ENCODE data around the gene SAMD4A.

DNA sequence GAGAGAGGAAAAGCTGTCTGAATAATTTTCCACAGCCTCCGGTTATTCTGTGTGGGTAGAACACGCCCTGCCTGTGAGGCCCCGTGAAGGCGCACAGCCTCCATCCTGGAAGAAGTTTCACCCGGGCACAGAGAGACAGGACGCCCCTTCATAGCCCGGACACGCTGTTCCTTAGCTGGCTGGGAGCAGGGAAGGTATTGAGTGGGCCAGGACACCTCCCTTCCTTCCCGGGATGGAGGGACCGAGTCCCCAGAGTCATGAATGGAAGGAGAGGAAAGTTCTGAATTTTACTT, 200.2 kb downstream of the SAMD4A start:
- TF ChIP-seq, protein P1, sequence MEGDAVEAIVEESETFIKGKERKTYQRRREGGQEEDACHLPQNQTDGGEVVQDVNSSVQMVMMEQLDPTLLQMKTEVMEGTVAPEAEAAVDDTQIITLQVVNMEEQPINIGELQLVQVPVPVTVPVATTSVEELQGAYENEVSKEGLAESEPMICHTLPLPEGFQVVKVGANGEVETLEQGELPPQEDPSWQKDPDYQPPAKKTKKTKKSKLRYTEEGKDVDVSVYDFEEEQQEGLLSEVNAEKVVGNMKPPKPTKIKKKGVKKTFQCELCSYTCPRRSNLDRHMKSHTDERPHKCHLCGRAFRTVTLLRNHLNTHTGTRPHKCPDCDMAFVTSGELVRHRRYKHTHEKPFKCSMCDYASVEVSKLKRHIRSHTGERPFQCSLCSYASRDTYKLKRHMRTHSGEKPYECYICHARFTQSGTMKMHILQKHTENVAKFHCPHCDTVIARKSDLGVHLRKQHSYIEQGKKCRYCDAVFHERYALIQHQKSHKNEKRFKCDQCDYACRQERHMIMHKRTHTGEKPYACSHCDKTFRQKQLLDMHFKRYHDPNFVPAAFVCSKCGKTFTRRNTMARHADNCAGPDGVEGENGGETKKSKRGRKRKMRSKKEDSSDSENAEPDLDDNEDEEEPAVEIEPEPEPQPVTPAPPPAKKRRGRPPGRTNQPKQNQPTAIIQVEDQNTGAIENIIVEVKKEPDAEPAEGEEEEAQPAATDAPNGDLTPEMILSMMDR (conservative IDR thresholded peaks at IDR 0.05; ENCODE audit: low read length), result no peak
- no peak for TF ChIP-seq EZH2phosphoT487 (IDR thresholded peaks at IDR 0.05; ENCODE audit: borderline replicate concordance, low read depth, low read length)
